Fibroblast of upper back skin (primary cell): ENCODE results near the gene ARL9.

Experiments used
- DNase-seq: peaks from one replicate; pipeline ENCODE4 v3.0.0-alpha.2; 2013

Gene ARL9

GRCh38 chr4:56505269-56506130 lies at the start of gene ARL9:
Gene ARL9 (plus strand): TSS chr4:56505791. CDS start chr4:56505863, 72 bp downstream.
- DNase-seq, result peak; percentile 48

- peak; percentile 18 for DNase-seq
Measured at GRCh38 chr4:56460085-56460484, 45.5 kb upstream of the ARL9 start.

GRCh38 chr4:56462157-56462556 lies 43.4 kb upstream of the ARL9 start:
- no peak for DNase-seq

GRCh38 chr4:56463711-56464110 lies 41.9 kb upstream of the ARL9 start:
- DNase-seq, result no peak

- no peak for DNase-seq
Measured at GRCh38 chr4:56464581-56464980, 41.0 kb upstream of the ARL9 start.

GRCh38 chr4:56465599-56466295 lies 39.8 kb upstream of the ARL9 start:
- peak; percentile 31 for DNase-seq

GRCh38 chr4:56466296-56466761 lies 39.3 kb upstream of the ARL9 start:
- peak; percentile 80 for DNase-seq

- DNase-seq, result no peak
Measured at GRCh38 chr4:56466910-56467283, 38.7 kb upstream of the ARL9 start.

GRCh38 chr4:56467284-56468096 lies 38.1 kb upstream of the ARL9 start, which contains the start of gene SRP72:
Gene SRP72 (plus strand): TSS chr4:56467617. CDS start chr4:56467636, 19 bp downstream.
- DNase-seq, result peak; percentile 88

GRCh38 chr4:56468097-56468422 lies 37.5 kb upstream of the ARL9 start:
- DNase-seq, result peak; percentile 13

- no peak for DNase-seq
Measured at GRCh38 chr4:56469489-56470210, 35.9 kb upstream of the ARL9 start.

- DNase-seq, result no peak
Measured at GRCh38 chr4:56475917-56476316, 29.7 kb upstream of the ARL9 start.

GRCh38 chr4:56477192-56477702 lies 28.3 kb upstream of the ARL9 start:
- DNase-seq, result no peak

- no peak for DNase-seq
Measured at GRCh38 chr4:56480691-56481090, 24.9 kb upstream of the ARL9 start.

GRCh38 chr4:56496241-56496640 lies 9.3 kb upstream of the ARL9 start:
- no peak for DNase-seq

- DNase-seq, result no peak
Measured at GRCh38 chr4:56511098-56511497, 5.5 kb downstream of the ARL9 start.

GRCh38 chr4:56512166-56512565 lies 6.6 kb downstream of the ARL9 start:
- DNase-seq, result peak; percentile 9

GRCh38 chr4:56513517-56513916 lies 7.9 kb downstream of the ARL9 start:
- DNase-seq, result no peak

- DNase-seq, result peak; percentile 82
Measured at GRCh38 chr4:56530269-56531148, 24.9 kb downstream of the ARL9 start.

- DNase-seq, result no peak
Measured at GRCh38 chr4:56531149-56531770, 25.7 kb downstream of the ARL9 start.

GRCh38 chr4:56531823-56532222 lies 26.2 kb downstream of the ARL9 start:
- DNase-seq, result no peak
